Measurements from ENCODE around the gene EPHB2. TPM values are rescaled to one million over a fixed set of nuclear protein-coding genes. Genes with fewer than 3 reads are reported as not detected.

Gene EPHB2
- total RNA-seq, 1 donor from 2014 or later, result 159 TPM

- DNase-seq (ENCODE audit: low read depth), result no peak
These were observed 40.5 kb downstream of the EPHB2 start for GRCh38 chr1:22751124-22751531.

- DNase-seq (ENCODE audit: low read depth), result no peak
These were observed 41.7 kb downstream of the EPHB2 start for GRCh38 chr1:22752339-22752738.

- no peak for DNase-seq (ENCODE audit: low read depth)
These were observed 42.9 kb downstream of the EPHB2 start for GRCh38 chr1:22753481-22753971.

GRCh38 chr1:22754106-22754768 lies 43.6 kb downstream of the EPHB2 start:
- DNase-seq (ENCODE audit: low read depth), result no peak

- no peak for DNase-seq (ENCODE audit: low read depth)
These were observed 44.2 kb downstream of the EPHB2 start for GRCh38 chr1:22754824-22755223.

- no peak for DNase-seq (ENCODE audit: low read depth)
These were observed 45.0 kb downstream of the EPHB2 start for GRCh38 chr1:22755641-22756040.

GRCh38 chr1:22756125-22756735 lies 45.6 kb downstream of the EPHB2 start:
- DNase-seq (ENCODE audit: low read depth), result no peak

GRCh38 chr1:22760455-22760854 lies 49.8 kb downstream of the EPHB2 start:
- DNase-seq (ENCODE audit: low read depth), result no peak

- DNase-seq (ENCODE audit: low read depth), result no peak
These were observed 50.5 kb downstream of the EPHB2 start for GRCh38 chr1:22761101-22761500.

GRCh38 chr1:22761821-22762220 lies 51.2 kb downstream of the EPHB2 start:
- no peak for DNase-seq (ENCODE audit: low read depth)

- peak; percentile 56 for DNase-seq (ENCODE audit: low read depth)
These were observed 53.0 kb downstream of the EPHB2 start for GRCh38 chr1:22763487-22764200.

GRCh38 chr1:22767852-22768251 lies 57.2 kb downstream of the EPHB2 start:
- no peak for DNase-seq (ENCODE audit: low read depth)

- DNase-seq (ENCODE audit: low read depth), result no peak
These were observed 59.3 kb downstream of the EPHB2 start for GRCh38 chr1:22769932-22770331.

GRCh38 chr1:22772014-22772413 lies 61.4 kb downstream of the EPHB2 start:
- DNase-seq (ENCODE audit: low read depth), result no peak

- no peak for DNase-seq (ENCODE audit: low read depth)
These were observed 63.6 kb downstream of the EPHB2 start for GRCh38 chr1:22773981-22774832.

- no peak for DNase-seq (ENCODE audit: low read depth)
These were observed 64.2 kb downstream of the EPHB2 start for GRCh38 chr1:22774833-22775182.

- no peak for DNase-seq (ENCODE audit: low read depth)
These were observed 64.8 kb downstream of the EPHB2 start for GRCh38 chr1:22775478-22775877.

GRCh38 chr1:22776035-22776613 lies 65.5 kb downstream of the EPHB2 start:
- no peak for DNase-seq (ENCODE audit: low read depth)

GRCh38 chr1:22777388-22778057 lies 66.9 kb downstream of the EPHB2 start:
- no peak for DNase-seq (ENCODE audit: low read depth)

GRCh38 chr1:22778408-22778807 lies 67.8 kb downstream of the EPHB2 start:
- no peak for DNase-seq (ENCODE audit: low read depth)

GRCh38 chr1:22778862-22779520 lies 68.4 kb downstream of the EPHB2 start:
- no peak for DNase-seq (ENCODE audit: low read depth)

Data from renal cortical epithelial cell (primary cell).